Ishikawa (cell line): ENCODE measurements around the gene RELT.

Source experiments
- CEBPB ChIP-seq: IDR thresholded peaks from 2 replicates; pipeline ENCODE4 v1.6.1; 2012
- CREB1 ChIP-seq: IDR thresholded peaks from 2 replicates; pipeline ENCODE4 v1.6.1; 2012; ENCODE audit warnings: low read depth
- EP300 ChIP-seq: IDR thresholded peaks from 2 replicates; pipeline ENCODE4 v1.6.1; 2012; ENCODE audit warnings: borderline replicate concordance
- MAX ChIP-seq: IDR thresholded peaks from 2 replicates; pipeline ENCODE4 v1.6.1; 2012
- RAD21 ChIP-seq: IDR thresholded peaks from 2 replicates; pipeline ENCODE4 v1.6.1; 2012; ENCODE audit warnings: low read depth
- REST ChIP-seq: IDR thresholded peaks from 2 replicates; pipeline ENCODE4 v1.6.1; 2012; ENCODE audit warnings: low read depth, mild to moderate bottlenecking
- TEAD4 ChIP-seq: IDR thresholded peaks from 2 replicates; pipeline ENCODE4 v1.6.1; 2012
- USF1 ChIP-seq: IDR thresholded peaks from 2 replicates; pipeline ENCODE4 v1.6.1; 2012
- ZBTB7A ChIP-seq: IDR thresholded peaks from 2 replicates; pipeline ENCODE4 v1.6.1; 2012; ENCODE audit warnings: low read depth

GRCh38 chr11:73379189-73379880, 3.1 kb downstream of the RELT start:
- no peak for TF ChIP-seq EP300
- no peak for TF ChIP-seq REST
- no peak for TF ChIP-seq USF1
- TF ChIP-seq CEBPB: no peak
- no peak for TF ChIP-seq MAX
- no peak for TF ChIP-seq ZBTB7A
- no peak for TF ChIP-seq TEAD4
- TF ChIP-seq CREB1: no peak
- TF ChIP-seq RAD21: no peak
